NOMO-1 treated with DMSO at 0.1 percent for 48 hours (cell line): ENCODE measurements around the gene CDCP2.
"Not testable (repeated sequence)": the region's sequence is repeated elsewhere in the genome, so short reads cannot be mapped to it uniquely, and the experiment has no call there.

Source experiments
- DNase-seq: peaks from one replicate; lab custom pipeline; 2025; ENCODE audit not compliant: unreplicated experiment; lab: John Stamatoyannopoulos, UW

Gene CDCP2

GRCh38 chr1:54094730-54095105 lies 58.1 kb downstream of the CDCP2 start:
- DNase-seq = not testable (repeated sequence)

GRCh38 chr1:54094001-54094729 lies 58.6 kb downstream of the CDCP2 start:
- DNase-seq = no peak

GRCh38 chr1:54091666-54092065 lies 61.1 kb downstream of the CDCP2 start:
- DNase-seq = peak; percentile 21

- DNase-seq = no peak
Measured at GRCh38 chr1:54088385-54088784, 64.4 kb downstream of the CDCP2 start.

- DNase-seq = no peak
Measured at GRCh38 chr1:54086754-54087153, 66.0 kb downstream of the CDCP2 start.

GRCh38 chr1:54084794-54085193 lies 68.0 kb downstream of the CDCP2 start:
- no peak for DNase-seq
